ENCODE measurements around the gene KCNMB2.

Gene KCNMB2

GRCh38 chr3:178625053-178625600 lies 88.9 kb downstream of the KCNMB2 start:
- no peak for TF ChIP-seq ZFX (IDR thresholded peaks at IDR 0.05; ENCODE audit: borderline replicate concordance)
- TF ChIP-seq CTCF (IDR thresholded peaks at IDR 0.05) = no peak
- H3K27ac ChIP-seq = no peak overlapping the region

GRCh38 chr3:178628037-178628436 lies 91.8 kb downstream of the KCNMB2 start:
- TF ChIP-seq ZFX (IDR thresholded peaks at IDR 0.05; ENCODE audit: borderline replicate concordance) (no peak), CTCF (IDR thresholded peaks at IDR 0.05) (no peak)

GRCh38 chr3:178629430-178630178 lies 93.4 kb downstream of the KCNMB2 start:
- no peak for TF ChIP-seq ZFX (IDR thresholded peaks at IDR 0.05; ENCODE audit: borderline replicate concordance)
- no peak for TF ChIP-seq CTCF (IDR thresholded peaks at IDR 0.05)
- H3K27ac ChIP-seq = peak overlapping the region; percentile 30

More at GRCh38 chr3:178628037-178628436, 91.8 kb downstream of the KCNMB2 start:
- no peak overlapping the region for H3K27ac ChIP-seq

GRCh38 chr3:178631950-178632349 lies 95.7 kb downstream of the KCNMB2 start:
- TF ChIP-seq CTCF (IDR thresholded peaks at IDR 0.05) = no peak
- no peak for TF ChIP-seq ZFX (IDR thresholded peaks at IDR 0.05; ENCODE audit: borderline replicate concordance)
- no peak overlapping the region for H3K27ac ChIP-seq

GRCh38 chr3:178634975-178635374 lies 98.7 kb downstream of the KCNMB2 start:
- H3K27ac ChIP-seq = no peak overlapping the region
- TF ChIP-seq ZFX (IDR thresholded peaks at IDR 0.05; ENCODE audit: borderline replicate concordance) (no peak), CTCF (IDR thresholded peaks at IDR 0.05) (no peak)

GRCh38 chr3:178637802-178638201 lies 101.6 kb downstream of the KCNMB2 start:
- no peak for TF ChIP-seq CTCF (IDR thresholded peaks at IDR 0.05)
- TF ChIP-seq ZFX (IDR thresholded peaks at IDR 0.05; ENCODE audit: borderline replicate concordance) = no peak
- H3K27ac ChIP-seq = no peak overlapping the region

GRCh38 chr3:178645503-178645902 lies 109.3 kb downstream of the KCNMB2 start:
- TF ChIP-seq CTCF (IDR thresholded peaks at IDR 0.05) = no peak
- no peak for TF ChIP-seq ZFX (IDR thresholded peaks at IDR 0.05; ENCODE audit: borderline replicate concordance)
- no peak overlapping the region for H3K27ac ChIP-seq

All from 22Rv1 (cell line).